ENCODE data around the gene STIMATE.

GRCh38 chr3:52805270-52806039, 91.9 kb downstream of the STIMATE start:
- TF ChIP-seq, protein P1, sequence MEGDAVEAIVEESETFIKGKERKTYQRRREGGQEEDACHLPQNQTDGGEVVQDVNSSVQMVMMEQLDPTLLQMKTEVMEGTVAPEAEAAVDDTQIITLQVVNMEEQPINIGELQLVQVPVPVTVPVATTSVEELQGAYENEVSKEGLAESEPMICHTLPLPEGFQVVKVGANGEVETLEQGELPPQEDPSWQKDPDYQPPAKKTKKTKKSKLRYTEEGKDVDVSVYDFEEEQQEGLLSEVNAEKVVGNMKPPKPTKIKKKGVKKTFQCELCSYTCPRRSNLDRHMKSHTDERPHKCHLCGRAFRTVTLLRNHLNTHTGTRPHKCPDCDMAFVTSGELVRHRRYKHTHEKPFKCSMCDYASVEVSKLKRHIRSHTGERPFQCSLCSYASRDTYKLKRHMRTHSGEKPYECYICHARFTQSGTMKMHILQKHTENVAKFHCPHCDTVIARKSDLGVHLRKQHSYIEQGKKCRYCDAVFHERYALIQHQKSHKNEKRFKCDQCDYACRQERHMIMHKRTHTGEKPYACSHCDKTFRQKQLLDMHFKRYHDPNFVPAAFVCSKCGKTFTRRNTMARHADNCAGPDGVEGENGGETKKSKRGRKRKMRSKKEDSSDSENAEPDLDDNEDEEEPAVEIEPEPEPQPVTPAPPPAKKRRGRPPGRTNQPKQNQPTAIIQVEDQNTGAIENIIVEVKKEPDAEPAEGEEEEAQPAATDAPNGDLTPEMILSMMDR (IDR thresholded peaks at IDR 0.05): no peak
- TF ChIP-seq POLR2A (IDR thresholded peaks at IDR 0.05): no peak
